HepG2 (cell line): ENCODE data around the gene CTDSP2. TPM values are rescaled to one million over a fixed set of nuclear protein-coding genes. Genes with fewer than 3 reads are reported as not detected.
A peak's percentile ranks its signal among the peaks of the same experiment; 100 is the strongest.

Experiments used
- BRCA1 ChIP-seq: sonication (generic); formaldehyde crosslinking; IDR thresholded peaks from 2 replicates; pipeline ENCODE4 v1.4.0; 2020; ENCODE audit warnings: missing genetic modification reagents
- CEBPG ChIP-seq: IDR thresholded peaks from 2 replicates; pipeline ENCODE4 v1.6.1; 2016
- CENPX ChIP-seq: sonication (generic); formaldehyde crosslinking; IDR thresholded peaks from 2 replicates; pipeline ENCODE4 v1.9.0; 2021; ENCODE audit warnings: mild to moderate bottlenecking, missing genetic modification reagents, moderate library complexity
- FLYWCH1 ChIP-seq: sonication (generic); formaldehyde crosslinking; IDR thresholded peaks from 2 replicates; pipeline ENCODE4 v1.8.1; 2023; ENCODE audit warnings: mild to moderate bottlenecking, missing genetic modification reagents
- GMEB2 ChIP-seq: IDR thresholded peaks from 2 replicates; pipeline ENCODE4 v1.6.1; 2016; ENCODE audit warnings: missing biosample characterization, missing genetic modification reagents, low read depth
- HDAC6 ChIP-seq: fragments of 200-600 bp; sonication (generic); IDR thresholded peaks from 2 replicates; pipeline ENCODE4 v1.7.0; 2017; ENCODE audit warnings: mild to moderate bottlenecking, antibody characterized with exemption, low read length, low read depth
- REXO4 ChIP-seq: sonication (generic); formaldehyde crosslinking; IDR thresholded peaks from 2 replicates; pipeline ENCODE4 v1.8.0; 2022; ENCODE audit warnings: missing genetic modification reagents, mild to moderate bottlenecking, borderline replicate concordance
- SNRNP70 ChIP-seq: fragments of 200-400 bp; formaldehyde crosslinking; IDR thresholded peaks from 2 replicates; pipeline ENCODE4 v1.6.1; 2017; ENCODE audit warnings: mild to moderate bottlenecking, low read depth, low read length, moderate library complexity
- STAT6 ChIP-seq: sonication (generic); formaldehyde crosslinking; IDR thresholded peaks from 2 replicates; pipeline ENCODE4 v1.4.0; 2020; ENCODE audit warnings: missing genetic modification reagents, mild to moderate bottlenecking, borderline replicate concordance
- TBL1XR1 ChIP-seq: fragments of 150-350 bp; IDR thresholded peaks from 2 replicates; pipeline ENCODE4 v1.6.1; 2014; ENCODE audit warnings: borderline replicate concordance, low read length; ENCODE audit not compliant: partially characterized antibody
- TCF12 ChIP-seq, 2 experiments: fragments of 450-650 bp in 1 of 2; sonication (generic) in 1 of 2; formaldehyde crosslinking in 1 of 2; IDR thresholded peaks; 2 replicates each; pipeline versions ENCODE4 v1.6.1 to v1.8.0; 2017 to 2022; ENCODE audit warnings: antibody characterized with exemption in 1 of 2, mild to moderate bottlenecking in 1 of 2, missing genetic modification reagents in 1 of 2, moderate library complexity in 1 of 2
- ZC3H4 ChIP-seq: sonication (generic); formaldehyde crosslinking; IDR thresholded peaks from 2 replicates; pipeline ENCODE4 v1.4.0; 2020; ENCODE audit warnings: missing genetic modification reagents, borderline replicate concordance
- ZFP62 ChIP-seq: sonication (generic); formaldehyde crosslinking; IDR thresholded peaks from 2 replicates; pipeline ENCODE4 v1.4.0; 2020; ENCODE audit warnings: missing genetic modification reagents
- ZNF598 ChIP-seq: sonication (generic); formaldehyde crosslinking; IDR thresholded peaks from 2 replicates; pipeline ENCODE4 v1.5.1; 2020; ENCODE audit warnings: mild to moderate bottlenecking, missing genetic modification reagents, borderline replicate concordance
- ZNF652 ChIP-seq: IDR thresholded peaks from 2 replicates; pipeline ENCODE4 v1.6.1; 2016; ENCODE audit warnings: low read depth, borderline replicate concordance
- polyA plus RNA-seq, 8 experiments: library from polyadenylated mRNA; depleted of rRNA in 3 of 8; stranded (reverse) in 7 of 8; unstranded in 1 of 8; fragments of >200 nt; fragmentation: Illumina TruSeq in 4 of 8; extraction: Trizol in 4 of 8; gene quantifications; 2 replicates each; pipeline versions ENCODE4 v1.2.1 to v1.2.3, GENCODE V29; 2011 to 2016; ENCODE audit warnings: low read depth in 4 of 8, missing spikeins in 1 of 8, mixed read lengths in 1 of 8; ENCODE audit not compliant: insufficient read depth in 1 of 8
- total RNA-seq, 5 experiments: library from RNA; depleted of rRNA; stranded (reverse); fragments of >200 nt; fragmentation: Illumina TruSeq; extraction: Trizol; gene quantifications; 2 replicates each; pipeline ENCODE4 v1.2.3, GENCODE V29; 2016; ENCODE audit warnings: low read depth in 1 of 5
- TF ChIP-seq, protein P1 (sequence below): sonication (generic); formaldehyde crosslinking; IDR thresholded peaks from 2 replicates; pipeline ENCODE4 v1.5.0; 2020; ENCODE audit warnings: missing genetic modification reagents
- TF ChIP-seq, protein P2 (sequence below): sonication (generic); formaldehyde crosslinking; IDR thresholded peaks from 2 replicates; pipeline ENCODE4 v1.5.1; 2020; ENCODE audit warnings: mild to moderate bottlenecking, moderate library complexity, missing genetic modification reagents
- TF ChIP-seq, protein P3 (sequence below): sonication (generic); formaldehyde crosslinking; IDR thresholded peaks from 2 replicates; pipeline ENCODE4 v1.4.0; 2020; ENCODE audit warnings: missing genetic modification reagents, borderline replicate concordance

Gene CTDSP2
- total and polyA plus RNA-seq, 2 of the 13 experiments (the other 11 are each of a cell fraction or from before 2014, with no cell fraction given), result 38.1 to 82.5 TPM

DNA sequence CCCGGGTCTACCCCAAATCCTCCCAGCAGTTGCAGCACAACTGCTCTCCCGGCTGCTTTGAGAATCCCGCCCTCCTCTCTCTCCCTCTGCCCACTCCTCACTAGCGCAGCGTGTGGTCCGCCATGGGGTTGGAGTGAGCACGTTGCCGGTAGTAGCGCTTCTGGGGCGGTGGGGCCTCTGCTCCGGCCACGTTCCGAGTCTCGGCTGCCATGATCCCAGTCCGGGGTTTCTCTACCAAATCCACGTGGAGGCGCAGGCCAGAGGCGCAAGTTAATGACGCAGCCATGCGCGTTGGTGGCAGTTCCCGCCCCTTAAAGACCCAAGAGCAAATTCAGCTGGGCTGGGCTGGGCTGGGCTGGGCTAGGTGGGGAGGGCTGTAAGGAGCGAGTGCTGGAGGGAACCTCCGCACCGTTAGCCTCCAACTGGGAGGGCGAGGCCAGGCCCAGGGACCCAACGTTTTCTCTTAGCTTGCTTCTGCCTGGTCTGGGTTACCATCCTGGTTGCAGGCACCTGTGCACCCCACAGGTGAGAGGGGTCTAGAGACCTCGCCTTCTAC, 74.6 kb downstream of the CTDSP2 start, which contains the start of gene METTL1 (continued):
- no peak for TF ChIP-seq TBL1XR1
- TF ChIP-seq FLYWCH1 (CRISPR knock-in tag), result peak; percentile 63; the same call in 1 of the 2 replicates
- no peak for TF ChIP-seq CEBPG (CRISPR knock-in tag)
- TF ChIP-seq, protein P1, sequence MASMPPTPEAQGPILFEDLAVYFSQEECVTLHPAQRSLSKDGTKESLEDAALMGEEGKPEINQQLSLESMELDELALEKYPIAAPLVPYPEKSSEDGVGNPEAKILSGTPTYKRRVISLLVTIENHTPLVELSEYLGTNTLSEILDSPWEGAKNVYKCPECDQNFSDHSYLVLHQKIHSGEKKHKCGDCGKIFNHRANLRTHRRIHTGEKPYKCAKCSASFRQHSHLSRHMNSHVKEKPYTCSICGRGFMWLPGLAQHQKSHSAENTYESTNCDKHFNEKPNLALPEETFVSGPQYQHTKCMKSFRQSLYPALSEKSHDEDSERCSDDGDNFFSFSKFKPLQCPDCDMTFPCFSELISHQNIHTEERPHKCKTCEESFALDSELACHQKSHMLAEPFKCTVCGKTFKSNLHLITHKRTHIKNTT (CRISPR knock-in tag), result no peak
- peak; percentile 23; the same call in 1 of the 2 replicates for TF ChIP-seq ZC3H4 (CRISPR knock-in tag)
- no peak for TF ChIP-seq ZNF652 (CRISPR knock-in tag)
- TF ChIP-seq SNRNP70, result no peak
- TF ChIP-seq HDAC6, result no peak
- TF ChIP-seq ZFP62 (CRISPR knock-in tag), result no peak
- TF ChIP-seq, protein P2, sequence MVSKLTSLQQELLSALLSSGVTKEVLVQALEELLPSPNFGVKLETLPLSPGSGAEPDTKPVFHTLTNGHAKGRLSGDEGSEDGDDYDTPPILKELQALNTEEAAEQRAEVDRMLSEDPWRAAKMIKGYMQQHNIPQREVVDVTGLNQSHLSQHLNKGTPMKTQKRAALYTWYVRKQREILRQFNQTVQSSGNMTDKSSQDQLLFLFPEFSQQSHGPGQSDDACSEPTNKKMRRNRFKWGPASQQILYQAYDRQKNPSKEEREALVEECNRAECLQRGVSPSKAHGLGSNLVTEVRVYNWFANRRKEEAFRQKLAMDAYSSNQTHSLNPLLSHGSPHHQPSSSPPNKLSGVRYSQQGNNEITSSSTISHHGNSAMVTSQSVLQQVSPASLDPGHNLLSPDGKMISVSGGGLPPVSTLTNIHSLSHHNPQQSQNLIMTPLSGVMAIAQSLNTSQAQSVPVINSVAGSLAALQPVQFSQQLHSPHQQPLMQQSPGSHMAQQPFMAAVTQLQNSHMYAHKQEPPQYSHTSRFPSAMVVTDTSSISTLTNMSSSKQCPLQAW (CRISPR knock-in tag), result peak; percentile 94
- peak; percentile 88; the same call in 1 of the 2 replicates for TF ChIP-seq ZNF598 (CRISPR knock-in tag)
- no peak for TF ChIP-seq BRCA1 (CRISPR knock-in tag)
- TF ChIP-seq REXO4 (CRISPR knock-in tag), result no peak
- TF ChIP-seq TCF12 (IDR thresholded peaks at IDR 0.05), result no peak
- no peak; the same call in 1 of the 2 replicates for TF ChIP-seq TCF12 (CRISPR knock-in tag; IDR thresholded peaks at IDR 0.05)
- 0 out of 2 replicates have a peak, but pooled peaks have one; percentile 14 for TF ChIP-seq GMEB2 (CRISPR knock-in tag)
- TF ChIP-seq STAT6 (CRISPR knock-in tag), result peak; percentile 54; the same call in 1 of the 2 replicates
- no peak for TF ChIP-seq CENPX
- TF ChIP-seq, protein P3, sequence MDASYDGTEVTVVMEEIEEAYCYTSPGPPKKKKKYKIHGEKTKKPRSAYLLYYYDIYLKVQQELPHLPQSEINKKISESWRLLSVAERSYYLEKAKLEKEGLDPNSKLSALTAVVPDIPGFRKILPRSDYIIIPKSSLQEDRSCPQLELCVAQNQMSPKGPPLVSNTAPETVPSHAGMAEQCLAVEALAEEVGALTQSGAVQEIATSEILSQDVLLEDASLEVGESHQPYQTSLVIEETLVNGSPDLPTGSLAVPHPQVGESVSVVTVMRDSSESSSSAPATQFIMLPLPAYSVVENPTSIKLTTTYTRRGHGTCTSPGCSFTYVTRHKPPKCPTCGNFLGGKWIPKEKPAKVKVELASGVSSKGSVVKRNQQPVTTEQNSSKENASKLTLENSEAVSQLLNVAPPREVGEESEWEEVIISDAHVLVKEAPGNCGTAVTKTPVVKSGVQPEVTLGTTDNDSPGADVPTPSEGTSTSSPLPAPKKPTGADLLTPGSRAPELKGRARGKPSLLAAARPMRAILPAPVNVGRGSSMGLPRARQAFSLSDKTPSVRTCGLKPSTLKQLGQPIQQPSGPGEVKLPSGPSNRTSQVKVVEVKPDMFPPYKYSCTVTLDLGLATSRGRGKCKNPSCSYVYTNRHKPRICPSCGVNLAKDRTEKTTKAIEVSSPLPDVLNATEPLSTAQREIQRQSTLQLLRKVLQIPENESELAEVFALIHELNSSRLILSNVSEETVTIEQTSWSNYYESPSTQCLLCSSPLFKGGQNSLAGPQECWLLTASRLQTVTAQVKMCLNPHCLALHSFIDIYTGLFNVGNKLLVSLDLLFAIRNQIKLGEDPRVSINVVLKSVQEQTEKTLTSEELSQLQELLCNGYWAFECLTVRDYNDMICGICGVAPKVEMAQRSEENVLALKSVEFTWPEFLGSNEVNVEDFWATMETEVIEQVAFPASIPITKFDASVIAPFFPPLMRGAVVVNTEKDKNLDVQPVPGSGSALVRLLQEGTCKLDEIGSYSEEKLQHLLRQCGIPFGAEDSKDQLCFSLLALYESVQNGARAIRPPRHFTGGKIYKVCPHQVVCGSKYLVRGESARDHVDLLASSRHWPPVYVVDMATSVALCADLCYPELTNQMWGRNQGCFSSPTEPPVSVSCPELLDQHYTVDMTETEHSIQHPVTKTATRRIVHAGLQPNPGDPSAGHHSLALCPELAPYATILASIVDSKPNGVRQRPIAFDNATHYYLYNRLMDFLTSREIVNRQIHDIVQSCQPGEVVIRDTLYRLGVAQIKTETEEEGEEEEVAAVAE (CRISPR knock-in tag), result peak; percentile 65; the same call in 1 of the 2 replicates
